ENCODE results near the gene JUN.

Gene JUN

DNA sequence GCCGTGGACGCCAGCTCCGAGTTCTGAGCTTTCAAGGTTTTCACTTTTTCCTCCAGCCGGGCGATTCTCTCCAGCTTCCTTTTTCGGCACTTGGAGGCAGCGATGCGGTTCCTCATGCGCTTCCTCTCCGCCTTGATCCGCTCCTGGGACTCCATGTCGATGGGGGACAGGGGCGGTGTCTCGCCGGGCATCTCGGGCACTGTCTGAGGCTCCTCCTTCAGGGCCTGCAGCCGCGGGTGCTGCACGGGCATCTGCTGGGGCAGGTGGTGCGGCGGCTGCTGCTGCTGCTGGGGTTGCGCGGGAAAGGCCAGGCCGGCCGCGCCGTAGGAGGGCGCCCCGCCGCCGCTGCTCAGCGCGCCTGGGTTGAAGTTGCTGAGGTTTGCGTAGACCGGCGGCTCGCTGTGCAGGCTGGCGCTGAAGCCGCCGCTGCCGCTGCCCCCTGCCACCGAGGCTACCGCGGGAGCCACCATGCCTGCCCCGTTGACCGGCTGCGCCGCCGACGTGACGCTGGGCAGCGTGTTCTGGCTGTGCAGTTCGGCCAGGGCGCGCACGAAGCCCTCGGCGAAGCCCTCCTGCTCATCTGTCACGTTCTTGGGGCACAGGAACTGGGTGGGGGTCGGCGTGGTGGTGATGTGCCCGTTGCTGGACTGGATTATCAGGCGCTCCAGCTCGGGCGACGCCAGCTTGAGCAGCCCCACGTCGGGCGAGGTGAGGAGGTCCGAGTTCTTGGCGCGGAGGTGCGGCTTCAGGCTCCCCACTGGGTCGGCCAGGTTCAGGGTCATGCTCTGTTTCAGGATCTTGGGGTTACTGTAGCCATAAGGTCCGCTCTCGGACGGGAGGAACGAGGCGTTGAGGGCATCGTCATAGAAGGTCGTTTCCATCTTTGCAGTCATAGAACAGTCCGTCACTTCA lies 1.4 kb downstream of the JUN start:
- peak; percentile 38 to 80 (median 70) for DNase-seq

DNA sequence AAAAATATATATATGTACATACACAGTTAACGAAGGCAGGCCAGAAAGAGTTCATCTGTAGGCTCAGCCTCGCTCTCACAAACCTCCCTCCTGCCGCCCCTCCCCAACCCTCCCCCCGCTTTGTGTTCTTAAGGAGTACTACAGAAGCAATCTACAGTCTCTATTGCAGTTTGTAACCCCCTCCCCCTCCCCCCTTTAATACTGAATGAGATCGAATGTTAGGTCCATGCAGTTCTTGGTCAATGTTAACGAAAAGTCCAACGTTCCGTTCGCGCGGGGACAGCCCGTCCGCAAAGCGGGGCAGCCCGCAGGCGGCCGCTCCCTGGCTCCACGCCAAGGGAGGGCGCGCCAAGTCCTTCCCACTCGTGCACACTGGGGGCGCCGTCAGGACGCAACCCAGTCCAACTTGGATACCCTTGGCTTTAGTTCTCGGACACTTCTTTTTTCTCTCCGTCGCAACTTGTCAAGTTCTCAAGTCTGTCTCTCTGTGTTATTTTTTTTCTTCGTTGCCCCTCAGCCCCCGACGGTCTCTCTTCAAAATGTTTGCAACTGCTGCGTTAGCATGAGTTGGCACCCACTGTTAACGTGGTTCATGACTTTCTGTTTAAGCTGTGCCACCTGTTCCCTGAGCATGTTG lies 2.2 kb downstream of the JUN start:
- peak; percentile 5 to 88 (median 84) for DNase-seq

DNA sequence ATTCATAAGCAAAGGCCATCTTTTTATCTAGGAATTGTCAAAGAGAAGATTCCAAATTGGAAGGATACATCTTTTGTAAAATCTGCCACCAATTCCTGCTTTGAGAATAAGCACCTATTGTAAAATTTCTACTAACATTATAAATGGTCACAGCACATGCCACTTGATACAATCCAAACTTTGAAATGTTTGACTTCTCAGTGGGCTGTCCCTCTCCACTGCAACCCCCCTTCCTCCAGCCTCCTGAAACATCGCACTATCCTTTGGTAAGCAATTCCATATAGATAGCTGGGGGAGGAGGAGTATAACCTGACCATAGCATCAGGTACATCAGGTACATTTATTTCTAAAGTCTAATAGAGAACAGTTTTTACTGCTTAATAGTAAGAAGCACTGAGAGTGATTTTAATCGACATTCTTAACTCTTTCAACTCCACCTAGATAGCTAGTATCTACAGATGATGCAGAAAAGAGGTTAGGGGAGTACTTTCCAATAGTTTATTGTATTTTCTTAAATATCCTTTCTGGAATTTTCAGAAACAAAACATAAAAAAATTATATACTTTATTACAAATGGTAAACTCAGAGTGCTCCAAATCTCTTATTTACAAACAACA lies 2.9 kb downstream of the JUN start:
- peak in 2 of 3 experiments; percentile 14 to 58 for DNase-seq

DNA sequence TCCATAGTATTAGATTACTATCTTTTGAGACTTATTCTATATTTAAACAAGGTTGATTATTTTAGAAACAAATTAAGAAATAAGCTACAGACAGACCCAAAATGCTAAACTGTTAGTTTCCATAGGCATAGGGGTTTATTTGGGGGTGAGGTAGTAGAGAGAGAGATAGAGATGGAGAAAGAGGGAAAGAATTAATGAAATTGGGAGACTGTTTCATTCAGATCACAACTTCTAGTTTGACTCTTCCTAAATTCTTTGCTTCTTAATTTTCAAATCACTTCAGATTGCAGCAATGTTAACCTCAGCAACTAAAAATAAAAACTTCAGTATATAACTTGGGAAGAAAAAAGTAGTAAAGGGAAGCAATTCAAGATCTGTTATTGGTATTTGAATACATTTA lies 3.4 kb downstream of the JUN start:
- peak in 1 of 3 experiments; percentile 52 for DNase-seq

DNA sequence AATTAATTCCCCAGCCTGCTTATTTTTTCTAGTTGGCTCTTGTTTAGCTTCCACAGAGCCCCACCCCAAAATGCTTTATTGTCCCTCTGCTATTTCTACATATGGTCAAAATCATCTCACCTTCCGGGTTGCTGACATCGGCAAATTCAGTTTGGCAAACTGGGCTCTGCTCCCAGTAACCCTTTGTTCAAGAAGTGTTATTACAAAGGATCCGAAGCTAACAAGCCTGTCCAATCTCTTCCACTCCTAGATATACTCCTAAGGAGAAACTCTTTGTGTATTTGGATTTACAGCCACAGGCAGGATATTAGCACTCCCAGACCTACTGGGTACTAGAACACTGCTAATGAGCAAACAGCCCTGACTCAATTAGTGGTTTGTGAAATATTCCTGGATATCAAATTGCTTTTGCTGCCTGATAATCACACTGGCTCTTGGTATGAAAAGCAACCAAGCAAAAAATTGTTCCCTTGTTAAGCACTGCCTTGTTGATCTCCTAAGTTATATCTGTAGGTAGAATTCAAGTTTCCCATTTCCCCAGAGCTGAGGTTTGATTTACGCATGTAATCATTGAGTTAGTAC lies 4.0 kb downstream of the JUN start:
- peak in 2 of 3 experiments; percentile 79 to 94 for DNase-seq

DNA sequence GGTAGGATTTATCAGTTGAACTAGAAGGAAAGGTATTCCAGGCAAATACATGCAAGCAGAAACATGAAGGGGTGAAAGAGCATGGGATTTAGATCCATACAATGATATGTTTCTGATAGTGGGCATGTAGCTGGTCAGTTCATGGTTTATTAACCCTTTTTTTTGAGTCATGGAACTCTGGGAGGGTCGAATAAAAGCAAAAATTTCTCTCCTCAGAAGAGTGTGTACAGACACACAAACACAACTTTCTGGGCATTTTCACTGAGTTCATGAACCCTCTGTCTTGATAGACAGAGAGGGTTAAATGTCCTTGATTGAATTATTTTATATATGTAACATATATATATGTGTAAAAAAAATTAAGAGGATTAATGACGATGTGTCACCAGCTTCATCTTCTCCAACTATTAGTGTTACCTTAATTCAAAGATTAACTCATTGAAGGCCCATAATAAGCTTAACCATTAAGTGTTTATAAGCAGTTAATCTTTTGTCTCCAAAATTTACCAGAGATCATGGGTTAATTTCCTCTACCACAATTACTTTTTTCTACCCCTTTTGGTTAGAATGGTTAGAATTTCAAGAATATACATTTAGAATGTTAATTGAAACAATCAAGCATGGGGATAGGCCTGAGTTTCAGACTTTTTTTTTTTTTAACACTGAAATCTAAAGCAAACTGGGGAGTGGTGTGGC lies 4.6 kb downstream of the JUN start:
- no peak for DNase-seq

DNA sequence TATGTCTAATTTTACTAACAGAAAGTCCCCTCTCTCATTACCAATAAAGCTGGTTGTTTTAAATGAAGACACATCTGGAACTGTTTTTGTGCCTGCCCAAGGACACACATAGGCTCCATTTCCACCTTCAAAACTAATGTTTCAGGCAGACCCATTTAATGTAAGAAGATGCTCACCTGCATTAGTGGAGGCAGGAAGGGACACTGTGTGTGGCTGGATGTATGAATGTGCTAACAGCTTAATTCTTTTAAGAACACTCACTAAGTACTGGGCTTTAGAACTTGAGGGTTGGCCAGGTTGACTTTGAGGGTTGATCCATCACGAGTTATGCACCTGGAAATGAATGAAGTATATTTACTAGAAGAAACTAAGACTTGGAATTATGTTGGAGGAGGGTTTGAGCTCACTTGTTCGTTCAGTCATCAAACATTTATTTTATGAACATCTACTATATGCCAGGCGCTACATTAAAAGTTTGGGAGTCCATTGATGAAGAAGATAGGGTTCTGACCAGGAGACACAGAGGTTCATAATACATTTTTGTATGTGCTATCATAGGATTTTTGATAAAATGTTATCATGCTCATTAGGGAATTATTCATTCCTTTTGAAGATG lies 5.4 kb downstream of the JUN start:
- DNase-seq: no peak

DNA sequence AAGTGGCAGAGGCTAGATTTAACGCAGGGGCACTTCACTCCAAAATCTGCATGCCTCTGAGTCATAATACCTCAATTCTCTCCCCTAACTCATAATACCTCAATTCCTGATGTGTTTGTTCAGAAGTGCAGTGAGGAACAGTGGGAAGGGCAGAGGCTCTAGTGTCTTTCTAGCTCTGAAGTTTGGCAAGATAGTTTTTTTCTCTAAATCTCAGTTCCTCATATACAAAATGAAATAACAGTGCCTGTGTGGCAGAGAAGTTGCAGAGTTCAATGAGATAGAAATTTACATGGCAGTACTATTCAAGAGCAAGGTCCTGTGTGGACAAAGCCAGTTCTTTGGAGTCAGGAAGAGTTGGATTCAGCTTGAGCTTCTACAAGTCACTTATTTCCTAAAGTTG lies 9.8 kb downstream of the JUN start:
- DNase-seq: no peak

DNA sequence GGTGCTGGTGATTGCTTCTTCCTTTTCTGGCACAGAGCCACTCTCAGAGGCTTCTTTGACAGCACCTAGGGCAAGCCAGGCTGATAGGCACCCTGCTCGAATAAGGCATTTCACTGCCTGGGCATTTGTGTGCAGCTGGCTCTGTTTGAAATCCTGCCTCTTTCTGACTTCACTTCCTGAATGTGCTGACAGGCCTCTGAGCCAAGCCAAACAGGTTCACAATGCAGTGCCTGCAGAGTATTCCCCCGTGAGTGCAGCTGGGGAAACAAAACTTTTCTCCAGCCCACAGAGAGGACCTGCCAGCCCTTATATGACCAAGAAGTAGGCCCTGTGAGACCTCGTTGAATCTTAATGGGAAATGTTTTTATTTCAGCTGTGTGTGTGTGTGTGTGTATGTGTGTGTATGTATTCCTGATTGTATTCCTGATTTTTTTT lies 10.4 kb downstream of the JUN start:
- peak in 2 of 3 experiments; percentile 54 to 78 for DNase-seq

DNA sequence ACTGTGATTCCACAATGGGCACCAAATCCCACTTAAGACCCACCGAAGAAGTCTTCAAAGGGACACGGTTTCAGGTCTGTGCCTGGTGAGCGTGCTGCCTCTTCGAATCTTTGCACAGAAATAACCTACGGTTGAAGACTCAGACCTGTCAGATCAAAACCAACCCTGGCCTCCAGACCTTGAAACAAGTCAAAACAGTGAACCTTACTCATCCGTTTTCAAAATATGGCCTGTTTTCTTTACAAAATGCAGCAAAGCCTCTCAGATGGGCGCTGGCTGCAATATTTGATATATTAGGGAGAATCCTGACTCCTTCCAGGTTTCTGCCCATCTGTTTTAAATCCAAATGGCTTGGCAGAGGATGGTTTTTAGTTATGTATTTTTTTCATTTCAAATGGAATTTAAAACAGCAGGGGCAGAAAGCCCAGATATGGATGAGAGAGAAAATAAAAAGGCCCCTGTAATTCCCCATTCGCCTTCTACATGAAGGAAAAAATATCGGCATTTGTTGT lies 14.0 kb downstream of the JUN start:
- DNase-seq: no peak

DNA sequence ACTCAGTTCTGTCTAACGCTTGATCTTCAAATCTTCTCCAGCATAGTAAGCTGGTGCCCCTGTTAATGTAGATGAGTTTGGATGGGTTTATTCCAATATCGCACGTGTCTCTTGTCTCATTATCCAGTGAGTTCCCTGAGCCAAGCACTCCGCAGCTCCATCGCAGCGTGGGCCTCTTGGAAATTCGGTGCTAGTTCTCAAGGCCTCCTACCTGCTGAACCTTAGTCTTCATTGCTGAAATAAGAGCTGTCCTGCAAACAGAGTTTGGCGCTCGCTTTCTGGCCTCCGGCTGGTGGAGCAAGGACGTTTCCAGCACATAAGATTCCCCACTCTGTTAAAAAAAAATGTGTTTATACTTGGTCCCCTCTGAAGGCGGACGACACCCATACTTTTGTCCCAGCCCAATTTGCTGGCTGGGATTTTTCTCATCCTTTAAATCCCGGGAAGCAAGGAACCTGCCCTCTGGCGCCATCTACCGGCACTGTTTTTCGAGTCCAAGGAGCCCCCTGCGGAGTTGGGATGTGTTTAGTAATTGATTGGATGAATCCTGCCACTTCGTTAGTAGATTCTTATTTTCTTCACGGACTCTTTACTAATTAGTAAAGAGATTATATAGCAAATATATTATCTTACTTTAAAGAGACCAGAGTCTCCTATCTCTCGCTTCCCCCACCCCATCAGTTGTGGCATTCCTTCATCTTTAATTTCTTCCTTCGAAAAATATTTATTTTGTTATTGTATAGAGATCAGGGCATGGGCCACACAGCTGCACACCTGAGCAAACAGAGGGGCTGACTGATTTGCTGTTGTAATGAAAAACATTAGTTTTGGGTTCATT lies 14.7 kb downstream of the JUN start:
- DNase-seq: peak; percentile 53 to 72 (median 68)

DNA sequence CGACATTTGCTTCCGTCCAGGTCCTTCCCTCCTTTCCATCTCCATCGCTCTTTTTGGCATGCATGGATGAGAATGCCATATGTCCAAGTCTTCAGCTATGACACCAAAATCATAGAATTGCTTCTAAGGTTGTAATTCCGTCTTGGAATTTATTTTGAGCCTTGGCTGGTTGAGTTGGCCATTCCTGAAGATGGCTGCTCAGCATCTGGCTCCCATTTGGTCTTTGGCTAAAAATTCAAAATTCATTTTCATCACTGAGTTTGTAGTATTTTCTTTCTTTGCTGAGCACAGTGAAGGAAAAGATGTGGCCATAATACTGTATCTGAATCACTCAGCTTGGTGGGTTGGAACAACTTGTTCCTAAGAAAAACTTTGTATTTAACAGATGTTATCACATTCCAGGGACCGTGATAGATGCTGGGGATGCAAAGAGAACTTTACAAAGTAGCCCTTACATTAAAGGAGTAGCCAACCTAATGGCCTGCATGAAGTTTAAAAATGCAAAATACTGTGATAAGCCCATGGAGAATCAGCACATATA lies 15.6 kb downstream of the JUN start:
- DNase-seq: no peak

DNA sequence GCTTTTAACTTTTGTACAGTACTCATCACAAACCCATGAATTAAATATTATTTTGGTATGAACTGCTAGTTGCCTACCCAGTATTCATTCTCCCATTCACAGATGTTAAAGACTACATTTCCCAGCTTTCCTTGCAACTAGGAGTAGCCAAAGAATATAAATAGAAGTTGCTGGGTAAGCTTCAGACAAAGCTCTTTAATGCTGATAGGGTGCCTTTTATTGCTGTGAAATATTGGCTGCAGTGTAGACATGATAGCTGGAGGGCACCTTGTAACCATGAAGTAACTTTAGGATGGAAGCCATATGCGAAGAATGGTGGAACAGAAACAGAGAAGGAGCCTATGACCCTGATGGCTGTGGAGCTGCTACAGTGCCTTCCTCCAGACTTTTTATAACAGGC lies 16.7 kb downstream of the JUN start:
- DNase-seq: no peak

DNA sequence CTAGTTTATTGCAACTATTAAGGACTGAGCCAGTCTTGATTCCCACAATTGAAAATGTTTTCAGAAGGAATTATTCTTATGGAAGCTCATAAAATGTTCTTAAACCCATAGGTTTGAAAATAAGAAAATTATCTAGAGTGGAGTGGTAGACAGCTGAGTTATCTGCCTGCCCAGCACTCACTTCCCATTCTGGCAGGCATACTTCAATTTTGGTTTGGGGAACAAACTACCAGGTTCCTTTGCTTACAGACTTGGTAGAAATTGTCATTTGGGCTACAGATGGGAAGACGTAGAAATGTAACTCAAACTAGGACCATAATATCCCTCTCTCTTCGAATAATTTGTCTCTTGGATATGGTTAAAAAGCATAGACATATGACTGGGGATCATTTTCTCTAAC lies 18.4 kb downstream of the JUN start:
- no peak for DNase-seq

DNA sequence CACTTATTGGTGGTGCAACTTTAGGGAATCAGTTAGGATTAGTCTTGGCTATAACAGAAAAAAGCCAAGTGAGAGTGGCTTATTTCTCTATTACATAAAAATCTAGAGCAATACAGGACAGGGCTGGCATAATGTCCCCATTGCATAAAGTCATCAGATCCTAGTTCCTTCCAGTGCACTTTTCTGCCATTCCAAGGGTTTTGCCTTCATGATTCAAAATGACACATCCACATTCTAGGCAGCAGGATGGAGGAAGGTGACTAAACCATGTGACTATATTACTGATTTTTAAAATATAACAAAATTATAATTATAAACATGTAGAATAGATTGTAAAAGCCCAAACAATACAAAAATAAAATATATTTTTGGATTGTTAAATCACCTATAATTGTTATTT lies 18.8 kb downstream of the JUN start:
- DNase-seq: no peak

DNA sequence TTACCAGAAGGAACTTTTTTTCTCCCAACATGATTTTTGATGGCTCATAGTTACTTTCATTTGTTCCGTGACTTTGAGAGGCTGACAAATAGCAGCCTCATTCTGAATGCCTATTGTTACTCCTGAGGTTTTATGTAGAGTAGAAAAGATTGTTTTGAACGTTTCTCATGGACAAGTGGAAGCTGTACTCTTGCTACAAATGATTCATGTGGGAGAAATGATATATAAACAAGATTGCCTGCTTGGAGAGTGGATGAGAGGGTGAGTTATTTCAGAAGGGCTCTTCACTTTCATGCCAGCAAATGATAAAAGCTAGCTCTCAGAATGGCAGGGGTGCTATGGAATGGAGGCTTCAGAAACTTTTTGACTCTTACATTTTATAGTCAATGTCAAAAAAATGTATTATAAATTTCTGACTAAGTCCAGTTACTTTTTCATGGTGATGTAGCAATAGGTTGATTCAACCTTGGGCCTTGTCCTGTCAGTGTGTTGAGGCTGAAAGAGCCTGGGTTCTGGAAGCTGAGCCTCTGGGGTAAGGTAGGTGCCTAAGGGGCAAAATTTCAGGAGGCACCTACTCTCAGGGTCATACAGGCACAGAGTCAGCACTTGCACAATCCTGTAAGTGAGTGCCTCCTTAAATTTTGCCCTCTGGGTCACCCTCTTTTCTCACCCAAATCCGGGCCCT lies 19.4 kb downstream of the JUN start:
- DNase-seq: peak in 1 of 3 experiments; percentile 76

DNA sequence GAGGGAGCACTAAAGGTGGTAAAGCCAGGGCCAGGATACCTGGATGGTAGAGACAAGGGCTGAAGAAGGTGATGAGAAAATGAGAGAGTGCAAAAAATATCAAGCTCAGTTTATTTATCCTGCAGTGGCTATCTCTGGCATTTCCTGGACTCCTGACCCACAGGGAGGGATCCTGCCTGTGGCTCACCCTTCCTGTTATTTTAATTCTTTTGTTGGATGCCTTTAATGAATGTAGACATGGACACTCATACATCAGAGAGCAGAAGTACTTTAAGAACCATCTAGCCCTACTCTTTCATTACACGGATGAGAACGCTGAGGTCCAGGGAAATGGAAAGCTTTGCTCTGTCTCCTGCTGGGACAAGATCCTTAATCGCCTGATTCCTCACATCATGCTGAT lies 20.6 kb downstream of the JUN start:
- no peak for DNase-seq

DNA sequence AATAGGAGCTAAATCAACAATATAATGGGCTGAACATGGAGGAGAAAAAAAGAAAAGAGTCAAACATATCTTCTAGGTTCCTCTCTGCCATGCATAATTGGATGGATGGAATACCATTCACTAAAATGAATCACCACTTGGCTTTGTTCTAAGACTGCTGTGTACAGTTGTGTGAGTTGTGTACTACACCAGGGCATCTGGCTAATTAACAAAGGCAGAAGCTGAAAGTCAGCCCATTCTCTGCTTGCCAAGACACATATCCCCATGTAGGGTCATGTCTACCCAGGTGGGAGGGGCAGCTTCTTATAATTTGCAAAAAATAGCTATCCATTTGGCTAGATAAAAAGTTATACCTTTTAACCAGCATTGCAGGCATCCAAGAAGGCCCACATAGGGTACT lies 21.0 kb downstream of the JUN start:
- DNase-seq: no peak

DNA sequence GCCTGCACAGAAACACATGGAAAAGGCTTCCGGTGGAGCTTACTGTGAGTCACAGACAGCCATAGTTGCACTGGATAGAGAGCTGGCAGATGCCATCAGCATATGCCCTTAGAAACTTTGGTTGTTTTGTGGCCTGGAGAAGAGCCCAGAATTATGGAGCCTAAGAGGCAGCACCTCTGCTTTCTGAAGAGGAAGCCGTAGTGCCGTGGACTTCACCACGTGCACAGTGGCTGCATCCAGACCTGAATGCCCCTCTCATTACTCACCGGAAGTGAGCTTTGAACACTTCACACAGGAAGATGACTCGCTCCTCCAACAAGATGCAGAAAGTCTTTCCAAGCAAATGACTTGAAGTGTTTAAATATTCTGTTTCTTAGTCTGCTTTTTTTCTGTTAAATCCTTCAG lies 28.4 kb downstream of the JUN start:
- no peak for DNase-seq
